NCI-H345 treated with DMSO at 0.1 percent for 48 hours (cell line): ENCODE data around the gene NR4A2.

Source experiments
- DNase-seq: peaks from one replicate; lab custom pipeline; 2025; ENCODE audit not compliant: unreplicated experiment; lab: John Stamatoyannopoulos, UW

NR4A2 gene

GRCh38 chr2:156332534-156333273 lies at the start of gene NR4A2:
Gene NR4A2 (minus strand): TSS chr2:156332721. CDS start chr2:156330186, 2,535 bp downstream.
- peak; percentile 88 for DNase-seq

- DNase-seq: no peak
These were observed 47.7 kb upstream of the NR4A2 start for GRCh38 chr2:156380117-156380645.

GRCh38 chr2:156379714-156380113 lies 47.2 kb upstream of the NR4A2 start:
- no peak for DNase-seq

GRCh38 chr2:156379071-156379470 lies 46.5 kb upstream of the NR4A2 start:
- DNase-seq: no peak

GRCh38 chr2:156366753-156367152 lies 34.2 kb upstream of the NR4A2 start:
- DNase-seq: no peak

- DNase-seq: no peak
These were observed 30.6 kb upstream of the NR4A2 start for GRCh38 chr2:156363141-156363540.

GRCh38 chr2:156356014-156356754 lies 23.7 kb upstream of the NR4A2 start:
- DNase-seq: no peak

- DNase-seq: no peak
These were observed 20.4 kb upstream of the NR4A2 start for GRCh38 chr2:156352911-156353310.

- DNase-seq: no peak
These were observed 18.0 kb upstream of the NR4A2 start for GRCh38 chr2:156350374-156351142.

GRCh38 chr2:156349605-156350004 lies 17.1 kb upstream of the NR4A2 start:
- no peak for DNase-seq

GRCh38 chr2:156349161-156349560 lies 16.6 kb upstream of the NR4A2 start:
- no peak for DNase-seq

- DNase-seq: no peak
These were observed 14.9 kb upstream of the NR4A2 start for GRCh38 chr2:156347431-156347830.

- no peak for DNase-seq
These were observed 14.2 kb upstream of the NR4A2 start for GRCh38 chr2:156346731-156347130.

GRCh38 chr2:156345582-156345981 lies 13.1 kb upstream of the NR4A2 start:
- no peak for DNase-seq

GRCh38 chr2:156343940-156344301 lies 11.4 kb upstream of the NR4A2 start:
- no peak for DNase-seq

GRCh38 chr2:156343096-156343939 lies 10.8 kb upstream of the NR4A2 start:
- no peak for DNase-seq

GRCh38 chr2:156342254-156343095 lies 10.0 kb upstream of the NR4A2 start:
- DNase-seq: peak; percentile 60

- DNase-seq: peak; percentile 85
These were observed 9.1 kb upstream of the NR4A2 start for GRCh38 chr2:156341452-156342253.
